Caco-2 (cell line): ENCODE data around the gene MAST4. TPM values are rescaled to one million over a fixed set of nuclear protein-coding genes. Genes with fewer than 3 reads are reported as not detected.

Source experiments
- BruUV-seq: library from RNA; stranded (reverse); fragments of 400-500 nt; replicated peaks from 2 replicates; lab custom pipeline; 2021; lab: Mats Ljungman, UMichigan
- CTCF ChIA-PET: fragments of 300-600 bp; sonication (Branson Sonifier 250); formaldehyde crosslinking; loops from one replicate; lab custom pipeline; 2022; ENCODE audit warnings: antibody characterized with exemption; lab: Charles Lee
- POLR2A ChIA-PET: fragments of 300-600 bp; sonication (Branson Sonifier 250); formaldehyde crosslinking; loops from one replicate; lab custom pipeline; 2022; ENCODE audit warnings: antibody characterized with exemption; lab: Charles Lee
- DNase-seq, 2 experiments: peaks; one replicate each; pipeline versions ENCODE4 v3.0.0 to v3.0.0-alpha.2; 2020 to 2022
- H3K27me3 ChIP-seq: replicated peaks from 2 replicates; pipeline ENCODE4 v1.6.0; 2011; ENCODE audit warnings: low read length; ENCODE audit not compliant: control insufficient read depth, insufficient read depth
- H3K36me3 ChIP-seq: 2 replicates; pipeline ENCODE4 v1.5.1; 2011; ENCODE audit warnings: low read length; ENCODE audit not compliant: control insufficient read depth, insufficient read depth
- H3K4me1 ChIP-seq: fragments of 250-450 bp; sonication (Bioruptor Pico); 2 replicates; pipeline ENCODE4 v1.5.1; 2020; ENCODE audit warnings: mild to moderate bottlenecking
- H3K4me3 ChIP-seq: 2 replicates; pipeline ENCODE4 v1.5.1; 2011; ENCODE audit warnings: low read depth, mild to moderate bottlenecking, control low read depth, low read length
- H3K9me3 ChIP-seq: fragments of 250-450 bp; sonication (Bioruptor Pico); 2 replicates; pipeline ENCODE4 v1.5.1; 2020; ENCODE audit warnings: mild to moderate bottlenecking, moderate library complexity
- H3K27ac Mint-ChIP-seq: one replicate; pipeline ENCODE4 v1.8.0; 2022; ENCODE audit warnings: mixed read lengths; ENCODE audit not compliant: unreplicated experiment
- H3K27me3 Mint-ChIP-seq: one replicate; pipeline ENCODE4 v1.8.0; 2022; ENCODE audit warnings: mixed read lengths; ENCODE audit not compliant: insufficient read depth, unreplicated experiment
- H3K36me3 Mint-ChIP-seq: one replicate; pipeline ENCODE4 v1.8.0; 2022; ENCODE audit warnings: mild to moderate bottlenecking, mixed read lengths; ENCODE audit not compliant: insufficient read depth, unreplicated experiment
- H3K4me1 Mint-ChIP-seq: one replicate; pipeline ENCODE4 v1.8.0; 2022; ENCODE audit warnings: low read depth, mixed read lengths; ENCODE audit not compliant: unreplicated experiment
- H3K4me3 Mint-ChIP-seq: one replicate; pipeline ENCODE4 v1.8.0; 2022; ENCODE audit warnings: mild to moderate bottlenecking, moderate library complexity, mixed read lengths; ENCODE audit not compliant: unreplicated experiment
- H3K9me3 Mint-ChIP-seq: one replicate; pipeline ENCODE4 v1.8.0; 2022; ENCODE audit warnings: mixed read lengths; ENCODE audit not compliant: unreplicated experiment
- intact Hi-C: fragments of 100-400 bp; cut with micrococcal nuclease; formaldehyde crosslinking; loops from one replicate; pipeline ENCODE4 v1.10.0; 2022; ENCODE audit not compliant: unreplicated experiment
- total RNA-seq: library from RNA; stranded (reverse); gene quantifications from 2 replicates; pipeline ENCODE4 v1.2.3, GENCODE V29; 2022
- TF ChIP-seq, protein P1 (sequence below), 2 experiments: fragments of 200-600 bp in 1 of 2; IDR thresholded peaks; 1 replicate in 1 of 2; 2 replicates in 1 of 2; pipeline versions ENCODE4 v1.5.1 to v1.8.0; 2011 to 2022; ENCODE audit warnings: antibody characterized with exemption in 1 of 2, control low read depth in 1 of 2, inconsistent platforms in 1 of 2, low read depth in 1 of 2, low read length in 1 of 2, mild to moderate bottlenecking in 1 of 2, moderate library complexity in 1 of 2; ENCODE audit not compliant: insufficient read depth in 1 of 2, severe bottlenecking in 1 of 2, unreplicated experiment in 1 of 2

MAST4 gene
- total RNA-seq, 1 experiment from 2014 or later: 17.8 TPM

DNA sequence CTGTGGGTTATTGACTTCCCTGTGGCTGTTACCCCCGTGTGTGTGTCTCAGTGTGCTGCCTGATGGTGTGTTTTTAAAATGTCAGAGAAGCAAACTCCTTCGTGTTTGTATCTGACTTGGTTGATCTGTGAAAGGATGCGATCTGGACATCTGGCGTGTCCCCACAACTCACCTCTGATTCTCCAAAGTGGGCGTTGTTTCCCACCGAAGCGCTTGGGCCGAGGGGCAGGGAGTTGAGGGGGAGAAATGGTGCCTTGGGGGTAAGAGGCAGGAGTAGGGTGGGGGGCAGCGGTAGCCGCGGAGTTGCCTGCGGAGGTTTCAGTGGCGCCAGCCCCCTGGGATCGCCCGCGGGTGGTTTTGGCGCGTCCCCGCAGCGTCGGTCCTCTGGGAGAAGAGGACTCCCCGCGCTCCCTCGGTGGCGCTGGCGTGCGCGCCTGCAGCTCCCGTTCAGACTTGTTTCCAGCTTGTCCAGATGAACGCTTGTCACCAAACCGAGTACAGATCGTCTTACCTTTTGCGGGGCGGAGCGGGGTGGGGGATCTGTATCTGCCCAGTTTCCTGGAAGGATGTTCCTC is 1.1 kb downstream of the MAST4 start:
- ChIA-PET CTCF (interaction anchor here (1.4 kb wide), 1 partner anchor 144 kb away, joined by 5 read pairs; no protein-coding TSS in a partner anchor), POLR2A (no interaction called here)
- BruUV-seq: no TSS peak
- intact Hi-C loops: loop anchor here (2.0 to 5.0 kb wide), 2 partner anchors 160 to 290 kb away; no protein-coding TSS in a partner anchor
- no peaks in the 10 kb centered on the region for H3K36me3 ChIP-seq
- peak overlapping the region; percentile 61 for H3K4me3 ChIP-seq
- TF ChIP-seq, protein P1, sequence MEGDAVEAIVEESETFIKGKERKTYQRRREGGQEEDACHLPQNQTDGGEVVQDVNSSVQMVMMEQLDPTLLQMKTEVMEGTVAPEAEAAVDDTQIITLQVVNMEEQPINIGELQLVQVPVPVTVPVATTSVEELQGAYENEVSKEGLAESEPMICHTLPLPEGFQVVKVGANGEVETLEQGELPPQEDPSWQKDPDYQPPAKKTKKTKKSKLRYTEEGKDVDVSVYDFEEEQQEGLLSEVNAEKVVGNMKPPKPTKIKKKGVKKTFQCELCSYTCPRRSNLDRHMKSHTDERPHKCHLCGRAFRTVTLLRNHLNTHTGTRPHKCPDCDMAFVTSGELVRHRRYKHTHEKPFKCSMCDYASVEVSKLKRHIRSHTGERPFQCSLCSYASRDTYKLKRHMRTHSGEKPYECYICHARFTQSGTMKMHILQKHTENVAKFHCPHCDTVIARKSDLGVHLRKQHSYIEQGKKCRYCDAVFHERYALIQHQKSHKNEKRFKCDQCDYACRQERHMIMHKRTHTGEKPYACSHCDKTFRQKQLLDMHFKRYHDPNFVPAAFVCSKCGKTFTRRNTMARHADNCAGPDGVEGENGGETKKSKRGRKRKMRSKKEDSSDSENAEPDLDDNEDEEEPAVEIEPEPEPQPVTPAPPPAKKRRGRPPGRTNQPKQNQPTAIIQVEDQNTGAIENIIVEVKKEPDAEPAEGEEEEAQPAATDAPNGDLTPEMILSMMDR (IDR thresholded peaks at IDR 0.05; ENCODE audit: insufficient read depth in 1 of 2, low read depth in 1 of 2, low read length in 1 of 2, severe bottlenecking in 1 of 2, unreplicated experiment in 1 of 2): no peak
- Mint-ChIP-seq H3K27ac (no peak overlapping the region), H3K27me3 (peaks cover 30% of the 10 kb centered on the region), H3K4me1 (no peaks in the 10 kb centered on the region), H3K4me3 (peak overlapping the region; percentile 78), H3K36me3 (no peaks in the 10 kb centered on the region), H3K9me3 (no peaks in the 10 kb centered on the region)
- no peaks in the 10 kb centered on the region for H3K9me3 ChIP-seq
- H3K27me3 ChIP-seq: peaks cover 5% of the 10 kb centered on the region
- peaks cover 13% of the 10 kb centered on the region for H3K4me1 ChIP-seq
- peak; percentile 37 to 43 for DNase-seq

DNA sequence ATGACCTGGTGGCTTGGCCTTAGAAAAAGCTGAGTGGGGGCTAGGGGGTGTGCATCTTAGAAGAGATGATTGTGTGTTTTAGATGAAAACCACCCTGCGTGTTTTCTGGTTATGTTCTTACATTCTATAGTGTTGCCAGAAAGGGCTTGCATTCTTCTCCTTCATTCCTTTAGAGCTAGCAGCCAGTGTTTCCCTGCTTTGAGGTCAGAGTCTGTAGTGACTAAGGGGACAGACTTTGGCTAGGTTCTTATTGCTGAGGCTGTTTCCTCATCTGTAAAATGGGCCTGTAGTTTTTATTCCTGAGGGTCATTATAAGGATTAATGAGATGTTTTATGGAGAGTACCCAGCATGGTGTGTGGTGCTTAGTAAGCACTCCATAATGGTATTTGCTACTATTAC is 6.4 kb downstream of the MAST4 start:
- Mint-ChIP-seq H3K4me1 (no peaks in the 10 kb centered on the region), H3K4me3 (no peak overlapping the region), H3K27ac (no peak overlapping the region), H3K9me3 (no peaks in the 10 kb centered on the region), H3K27me3 (peaks cover 25% of the 10 kb centered on the region), H3K36me3 (no peaks in the 10 kb centered on the region)
- ChIA-PET CTCF (no interaction called here), POLR2A (no interaction called here)
- intact Hi-C loops: no loop called here
- DNase-seq: no peak
- Histone ChIP-seq H3K4me1 (no peaks in the 10 kb centered on the region), H3K27me3 (peaks cover 5% of the 10 kb centered on the region), H3K4me3 (no peak overlapping the region), H3K36me3 (no peaks in the 10 kb centered on the region), H3K9me3 (no peaks in the 10 kb centered on the region)
- TF ChIP-seq, protein P1 (IDR thresholded peaks at IDR 0.05; ENCODE audit: insufficient read depth in 1 of 2, low read depth in 1 of 2, low read length in 1 of 2, severe bottlenecking in 1 of 2, unreplicated experiment in 1 of 2): no peak
- no TSS peak for BruUV-seq

DNA sequence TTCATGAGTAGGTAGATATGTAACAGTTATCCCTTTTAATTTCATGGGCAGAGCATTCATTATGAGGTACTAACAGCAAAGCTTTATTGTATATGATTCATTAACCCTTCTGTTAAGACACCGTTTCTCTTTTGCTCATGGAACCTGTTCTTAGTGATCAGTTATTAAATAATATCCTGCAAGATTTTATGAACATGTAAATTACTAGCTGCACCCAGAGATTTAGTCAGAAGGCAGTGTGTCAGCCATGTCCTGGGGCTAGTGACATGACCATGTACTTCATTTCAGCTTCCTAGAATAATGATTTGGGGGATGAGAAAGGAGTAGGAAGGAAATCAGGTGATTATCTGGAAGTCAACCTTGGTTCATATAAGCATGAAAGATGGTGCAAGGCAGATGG is 7.0 kb downstream of the MAST4 start:
- POLR2A ChIA-PET: no interaction called here
- peaks cover 21% of the 10 kb centered on the region for H3K27me3 Mint-ChIP-seq

More for the DNA sequence above, 7.0 kb downstream of the MAST4 start:
- BruUV-seq: no TSS peak
- no peak overlapping the region for H3K27ac Mint-ChIP-seq
- H3K4me3 Mint-ChIP-seq: no peak overlapping the region
- H3K4me1 Mint-ChIP-seq: no peaks in the 10 kb centered on the region
- no peaks in the 10 kb centered on the region for H3K9me3 Mint-ChIP-seq
- intact Hi-C loops: no loop called here
- H3K36me3 Mint-ChIP-seq: no peaks in the 10 kb centered on the region
- CTCF ChIA-PET: no interaction called here
- no peaks in the 10 kb centered on the region for H3K36me3 ChIP-seq
- no peak for DNase-seq
- no peak overlapping the region for H3K4me3 ChIP-seq
- TF ChIP-seq, protein P1 (IDR thresholded peaks at IDR 0.05; ENCODE audit: insufficient read depth in 1 of 2, low read depth in 1 of 2, low read length in 1 of 2, severe bottlenecking in 1 of 2, unreplicated experiment in 1 of 2): no peak
- H3K27me3 ChIP-seq: peaks cover 2% of the 10 kb centered on the region; the same call in 1 of the 2 replicates
- no peaks in the 10 kb centered on the region for H3K9me3 ChIP-seq
- no peaks in the 10 kb centered on the region for H3K4me1 ChIP-seq
